CD14-positive monocyte (primary cell): ENCODE results near the gene PATJ. TPM values are rescaled to one million over a fixed set of nuclear protein-coding genes. Genes with fewer than 3 reads are reported as not detected.
A peak's percentile ranks its signal among the peaks of the same experiment; 100 is the strongest.
"Not testable (repeated sequence)": the region's sequence is repeated elsewhere in the genome, so short reads cannot be mapped to it uniquely, and the experiment has no call there.

Source experiments
- DNase-seq, 3 donors: peaks; one replicate each; pipeline ENCODE4 v3.0.0-alpha.2; 2011 to 2022
- H2AFZ ChIP-seq: 2 replicates; pipeline ENCODE4 v1.6.0; 2012; ENCODE audit warnings: mild to moderate bottlenecking, low read depth, low read length, inconsistent platforms; ENCODE audit not compliant: insufficient read depth, poor library complexity, severe bottlenecking
- H3K27ac ChIP-seq, 2 donors: 1 replicate in 1 of 2; 2 replicates in 1 of 2; pipeline ENCODE4 v1.5.1; 2012 to 2013; ENCODE audit warnings: low read length in 2 of 2, control low read depth in 1 of 2, inconsistent platforms in 1 of 2, low read depth in 1 of 2, mild to moderate bottlenecking in 1 of 2
- H3K27me3 ChIP-seq, 2 donors: one replicate each; pipeline versions ENCODE4 v1.6.0 to v1.6.1; 2011 to 2013; ENCODE audit warnings: low read length in 2 of 2; ENCODE audit not compliant: control insufficient read depth in 2 of 2, insufficient read depth in 2 of 2
- H3K36me3 ChIP-seq, 2 donors: replicated peaks in 1 of 2; 1 replicate in 1 of 2; 2 replicates in 1 of 2; pipeline versions ENCODE4 v1.5.1 to v1.6.1; 2012 to 2013; ENCODE audit warnings: low read length in 2 of 2, control low read depth in 1 of 2, inconsistent platforms in 1 of 2, mild to moderate bottlenecking in 1 of 2; ENCODE audit not compliant: insufficient read depth in 2 of 2, control insufficient read depth in 1 of 2
- H3K4me1 ChIP-seq, 2 donors: 1 replicate in 1 of 2; 2 replicates in 1 of 2; pipeline versions ENCODE4 v1.5.1 to v1.6.1; 2012 to 2013; ENCODE audit warnings: low read length in 2 of 2, control low read depth in 1 of 2, inconsistent platforms in 1 of 2, mild to moderate bottlenecking in 1 of 2, moderate library complexity in 1 of 2; ENCODE audit not compliant: insufficient read depth in 2 of 2, control insufficient read depth in 1 of 2
- H3K4me2 ChIP-seq: replicated peaks from 2 replicates; pipeline ENCODE3; 2012; ENCODE audit warnings: low read length, moderate library complexity, mild to moderate bottlenecking; ENCODE audit not compliant: poor library complexity, severe bottlenecking; ENCODE audit errors: extremely low read depth
- H3K4me3 ChIP-seq, 3 experiments: fragments of 200-600 bp in 1 of 3; sonication (generic) in 1 of 3; replicated peaks in 1 of 3; 1 replicate in 2 of 3; 2 replicates in 1 of 3; pipeline ENCODE4 v1.5.1; 2011 to 2013; ENCODE audit warnings: low read length in 3 of 3, mild to moderate bottlenecking in 3 of 3, control low read depth in 2 of 3, low read depth in 2 of 3, inconsistent platforms in 1 of 3, moderate library complexity in 1 of 3
- H3K79me2 ChIP-seq: 2 replicates; pipeline ENCODE4 v1.6.0; 2012; ENCODE audit warnings: mild to moderate bottlenecking, control low read depth, inconsistent platforms, low read length, moderate library complexity; ENCODE audit not compliant: insufficient read depth
- H3K9ac ChIP-seq: 2 replicates; pipeline ENCODE4 v1.6.0; 2017; ENCODE audit warnings: low read length, mild to moderate bottlenecking; ENCODE audit not compliant: insufficient read depth, poor library complexity, severe bottlenecking
- H3K9me3 ChIP-seq, 2 donors: replicated peaks in 1 of 2; 1 replicate in 1 of 2; 2 replicates in 1 of 2; pipeline versions ENCODE4 v1.5.1 to v1.6.1; 2012 to 2013; ENCODE audit warnings: low read length in 2 of 2, control low read depth in 1 of 2; ENCODE audit not compliant: control insufficient read depth in 1 of 2, insufficient read depth in 1 of 2
- H4K20me1 ChIP-seq: 2 replicates; pipeline ENCODE4 v1.6.0; 2012; ENCODE audit warnings: mild to moderate bottlenecking, low read length, control low read depth, moderate library complexity; ENCODE audit not compliant: insufficient read depth
- H3K27ac Mint-ChIP-seq, 7 donors: one replicate each; pipeline ENCODE4 v1.8.0; 2020; ENCODE audit warnings: mild to moderate bottlenecking in 7 of 7, mixed read lengths in 7 of 7, moderate library complexity in 6 of 7, inconsistent platforms in 2 of 7
- H3K27me3 Mint-ChIP-seq, 3 donors: one replicate each; pipeline ENCODE4 v1.8.0; 2021 to 2022; ENCODE audit warnings: low read depth in 3 of 3, mild to moderate bottlenecking in 3 of 3, mixed read lengths in 3 of 3, moderate library complexity in 3 of 3, inconsistent platforms in 1 of 3
- H3K36me3 Mint-ChIP-seq, 2 donors: one replicate each; pipeline ENCODE4 v1.8.0; 2020; ENCODE audit warnings: mixed read lengths in 2 of 2, inconsistent platforms in 1 of 2, mild to moderate bottlenecking in 1 of 2
- H3K4me1 Mint-ChIP-seq: one replicate; pipeline ENCODE4 v1.8.0; 2020; ENCODE audit warnings: mild to moderate bottlenecking, mixed read lengths
- H3K4me3 Mint-ChIP-seq, 2 donors: one replicate each; pipeline ENCODE4 v1.8.0; 2020; ENCODE audit warnings: mild to moderate bottlenecking in 2 of 2, mixed read lengths in 2 of 2, moderate library complexity in 1 of 2
- H3K9me3 Mint-ChIP-seq, 7 donors: one replicate each; pipeline ENCODE4 v1.8.0; 2020 to 2022; ENCODE audit warnings: mixed read lengths in 7 of 7, mild to moderate bottlenecking in 6 of 7, moderate library complexity in 6 of 7, inconsistent platforms in 2 of 7
- CTCF ChIP-seq: fragments of 200-600 bp; IDR thresholded peaks from one replicate; pipeline ENCODE4 v1.8.0; 2022; ENCODE audit warnings: antibody characterized with exemption, mild to moderate bottlenecking
- WGBS: methylation state at CpG from one replicate; pipeline ENCODE4 v1.1.5; 2013; ENCODE audit warnings: missing lambda C conversion rate; ENCODE audit not compliant: insufficient coverage; 5-methylcytosine and 5-hydroxymethylcytosine counted together
- intact Hi-C, 2 donors: fragments of 100-400 bp; cut with micrococcal nuclease; formaldehyde crosslinking; loops; one replicate each; pipeline versions ENCODE4 v1.15.0 to v1.15.1; 2023
- polyA plus RNA-seq, 3 donors: library from polyadenylated mRNA; depleted of rRNA in 1 of 3; unstranded in 2 of 3; stranded (reverse) in 1 of 3; fragments of 300-500 nt in 2 of 3; fragments of >200 nt in 1 of 3; fragmentation: Illumina TruSeq in 2 of 3; gene quantifications; 1 replicate in 2 of 3; 2 replicates in 1 of 3; pipeline ENCODE4 v1.2.3, GENCODE V29; 2012 to 2021

Gene PATJ
- polyA plus RNA-seq, 3 donors: 0.01 to 0.23 TPM; not detected in 1

- H3K36me3 ChIP-seq: peaks cover 30 to 66% of the 10 kb centered on the region in 2 donors
- no peak overlapping the region for H2AFZ ChIP-seq
- DNase-seq: no peak
- intact Hi-C loops: no loop called here
- no peak overlapping the region for H3K27ac ChIP-seq
- Mint-ChIP-seq H3K36me3 (peaks cover 44 to 66% of the 10 kb centered on the region in 2 donors), H3K4me1 (peaks cover 3% of the 10 kb centered on the region), H3K27ac (peak overlapping the region in 1 of 7 donors; percentile 35), H3K27me3 (no peaks in the 10 kb centered on the region), H3K9me3 (peaks cover 0 to 1% (median 0%) of the 10 kb centered on the region in 7 donors), H3K4me3 (no peak overlapping the region)
- peaks cover 54% of the 10 kb centered on the region for H4K20me1 ChIP-seq
- TF ChIP-seq CTCF: no peak
- no peaks in the 10 kb centered on the region for H3K27me3 ChIP-seq
- no peak overlapping the region for H3K4me3 ChIP-seq
- no peaks in the 10 kb centered on the region for H3K4me1 ChIP-seq
- no peak overlapping the region for H3K9ac ChIP-seq
- no peaks in the 10 kb centered on the region for H3K9me3 ChIP-seq
- no peak overlapping the region for H3K4me2 ChIP-seq
- H3K79me2 ChIP-seq: peaks cover 65% of the 10 kb centered on the region
These were observed 30.3 kb upstream of the PATJ start for GRCh38 chr1:61711969-61712368.

- H3K27me3 ChIP-seq, H3K4me1 ChIP-seq, H3K4me1 Mint-ChIP-seq, H3K4me3 ChIP-seq, H3K9ac ChIP-seq, H3K27me3 Mint-ChIP-seq, DNase-seq, H3K9me3 Mint-ChIP-seq, H3K27ac ChIP-seq, H2AFZ ChIP-seq, H3K4me3 Mint-ChIP-seq, H3K9me3 ChIP-seq, H3K4me2 ChIP-seq, intact Hi-C loops: not testable (repeated sequence)
- Histone ChIP-seq H3K36me3 (peaks cover 5 to 49% of the 10 kb centered on the region in 2 donors), H4K20me1 (peaks cover 24% of the 10 kb centered on the region), H3K79me2 (peaks cover 91% of the 10 kb centered on the region)
- WGBS: 98% methylated on average over 5 of the region's 8 CpGs
- Mint-ChIP-seq H3K36me3 (peaks cover 33 to 52% of the 10 kb centered on the region in 2 donors), H3K27ac (peak overlapping the region in 2 of 7 donors; percentile 56 to 72)
These were observed 23.1 kb upstream of the PATJ start for GRCh38 chr1:61718996-61719663.
